ENCODE measurements around the gene CILP2.

Gene CILP2

GRCh38 chr19:19571071-19571786 lies 33.2 kb downstream of the CILP2 start:
- FAIRE-seq, result no peak

- no peak for FAIRE-seq
Observed at GRCh38 chr19:19575411-19575810, 37.3 kb downstream of the CILP2 start.

DNA sequence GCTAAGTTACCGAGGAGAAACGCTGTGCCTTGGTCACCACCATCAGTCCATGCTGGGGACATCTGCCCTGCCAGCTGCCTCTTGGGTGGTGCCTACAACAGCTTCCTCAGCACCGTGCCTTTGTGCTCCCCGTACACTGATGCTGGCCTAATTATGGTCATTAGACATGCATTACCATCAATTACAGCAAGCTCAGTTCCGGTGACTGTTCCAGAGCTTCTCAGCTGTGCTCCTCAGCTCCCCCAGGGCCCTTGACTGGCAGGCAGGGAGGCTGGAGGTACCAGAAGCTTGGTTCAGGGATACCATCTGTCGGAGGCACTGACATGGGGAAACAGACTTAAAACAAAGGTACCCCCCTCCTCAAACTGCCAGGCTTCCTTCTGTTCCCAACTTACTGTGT lies 40.2 kb downstream of the CILP2 start:
- FAIRE-seq, result no peak

GRCh38 chr19:19579533-19580361 lies 41.7 kb downstream of the CILP2 start:
- FAIRE-seq, result no peak

GRCh38 chr19:19580418-19580817 lies 42.4 kb downstream of the CILP2 start:
- no peak for FAIRE-seq

DNA sequence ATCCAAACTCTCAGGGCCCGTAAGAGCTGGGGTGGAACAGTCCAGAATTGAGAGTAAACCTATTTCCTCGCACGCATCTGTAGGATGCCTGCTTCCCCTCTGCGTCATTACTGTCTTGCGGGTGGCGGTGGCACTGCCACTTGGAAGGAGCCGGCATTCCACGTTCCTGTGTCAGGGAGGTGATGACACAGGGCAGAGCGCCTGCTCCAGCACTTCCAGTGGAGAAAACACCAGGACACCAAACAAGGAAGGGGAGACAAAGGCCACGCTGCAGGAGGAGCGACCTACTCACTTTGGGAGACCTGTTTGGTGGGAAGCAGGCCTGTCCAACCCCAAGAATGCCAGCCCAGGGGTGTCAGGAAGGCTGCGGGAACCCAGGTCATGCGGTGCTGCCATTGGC lies 43.3 kb downstream of the CILP2 start:
- no peak for FAIRE-seq

- no peak for FAIRE-seq
Observed at GRCh38 chr19:19582471-19582870, 44.4 kb downstream of the CILP2 start.

DNA sequence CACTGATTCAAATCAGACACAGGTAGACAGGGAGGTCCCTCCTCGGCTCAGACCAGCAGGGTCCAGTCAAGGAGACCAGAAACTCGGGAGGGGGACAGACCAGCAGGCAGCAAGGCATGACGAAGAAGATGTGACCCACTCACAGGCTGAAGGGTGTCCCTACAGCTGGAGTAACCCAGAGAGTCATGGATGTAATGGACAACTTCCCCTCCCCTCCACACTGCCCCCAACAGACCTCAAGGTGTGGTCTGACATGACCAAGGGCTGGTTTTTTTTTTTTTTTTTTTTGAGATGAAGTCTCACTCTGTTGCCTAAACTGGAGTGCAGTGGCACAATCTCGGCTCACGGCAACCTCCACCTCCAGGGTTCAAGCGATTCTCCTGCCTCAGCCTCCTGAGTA lies 46.3 kb downstream of the CILP2 start:
- FAIRE-seq, result no peak

DNA sequence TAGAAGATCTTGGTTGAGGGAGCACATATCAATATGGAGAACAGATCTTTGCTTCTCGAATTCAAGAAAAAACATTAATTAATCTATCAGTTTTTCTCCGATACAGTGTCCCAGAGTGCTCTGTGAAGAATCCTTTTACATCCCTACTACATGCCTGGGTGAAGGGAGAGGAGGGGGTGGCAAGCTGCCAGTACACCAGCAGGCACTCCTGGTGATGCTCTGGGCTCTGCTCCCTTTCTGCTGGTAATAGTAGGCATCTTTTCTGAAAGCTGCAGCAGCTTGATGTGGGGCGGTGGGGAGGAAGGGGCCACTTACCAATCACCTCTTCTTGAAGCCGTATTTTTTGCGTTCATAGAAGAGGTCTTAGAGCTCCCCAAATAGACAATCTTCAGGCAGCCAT lies 49.7 kb downstream of the CILP2 start:
- FAIRE-seq, result no peak

GRCh38 chr19:19588546-19588945 lies 50.5 kb downstream of the CILP2 start:
- FAIRE-seq, result no peak

DNA sequence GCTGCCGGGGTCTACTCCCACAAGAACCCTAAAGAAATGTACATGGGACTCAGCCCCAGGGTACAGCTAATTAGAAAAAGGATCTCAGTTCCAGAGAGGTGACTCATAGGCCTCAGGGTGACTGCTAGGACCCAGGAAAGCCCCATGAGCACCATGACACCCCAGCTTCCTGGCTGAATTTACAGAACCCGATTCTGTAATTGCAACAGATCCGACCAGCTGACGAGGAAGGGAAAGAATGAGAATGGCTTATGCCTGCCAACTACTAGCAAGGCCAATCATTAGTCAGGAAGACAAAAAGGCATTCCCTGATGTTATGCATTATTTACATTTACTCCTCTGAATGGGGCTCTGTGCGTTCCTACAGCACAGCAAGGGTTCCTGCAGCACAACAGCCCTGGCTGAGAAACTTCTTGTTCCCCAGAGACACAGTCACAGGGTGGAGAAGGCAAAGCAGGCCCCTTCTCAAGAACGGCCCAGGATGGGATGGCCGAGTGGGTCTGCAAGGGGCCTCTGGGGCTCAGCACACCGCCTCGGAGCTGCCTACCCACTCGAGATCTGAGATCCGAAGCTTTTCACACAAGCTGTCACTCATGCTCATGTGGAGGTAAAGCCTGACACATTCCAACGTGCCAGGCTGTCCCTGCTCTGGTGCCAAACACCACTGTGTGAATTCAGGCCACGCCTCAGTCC lies 53.2 kb downstream of the CILP2 start:
- no peak for FAIRE-seq

DNA sequence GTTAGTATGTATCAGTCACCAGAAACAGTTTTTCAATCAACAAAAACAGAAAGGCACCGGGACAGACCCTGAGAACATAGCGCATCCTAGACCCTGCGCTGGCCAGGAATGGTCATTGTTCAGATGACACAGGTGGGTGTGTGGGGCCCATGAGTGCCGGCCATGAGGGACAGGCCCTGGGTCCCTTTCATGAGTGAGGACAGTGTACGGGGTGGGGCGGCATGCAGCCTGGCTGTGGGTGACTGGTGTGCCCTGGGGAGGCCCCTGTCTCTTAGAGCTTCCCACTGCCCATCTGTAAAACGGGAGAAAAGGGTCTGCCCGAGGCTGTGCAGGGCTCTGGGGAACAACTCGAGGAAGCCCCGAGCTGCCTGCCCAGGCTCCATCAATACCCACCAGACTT lies 54.6 kb downstream of the CILP2 start:
- no peak for FAIRE-seq

DNA sequence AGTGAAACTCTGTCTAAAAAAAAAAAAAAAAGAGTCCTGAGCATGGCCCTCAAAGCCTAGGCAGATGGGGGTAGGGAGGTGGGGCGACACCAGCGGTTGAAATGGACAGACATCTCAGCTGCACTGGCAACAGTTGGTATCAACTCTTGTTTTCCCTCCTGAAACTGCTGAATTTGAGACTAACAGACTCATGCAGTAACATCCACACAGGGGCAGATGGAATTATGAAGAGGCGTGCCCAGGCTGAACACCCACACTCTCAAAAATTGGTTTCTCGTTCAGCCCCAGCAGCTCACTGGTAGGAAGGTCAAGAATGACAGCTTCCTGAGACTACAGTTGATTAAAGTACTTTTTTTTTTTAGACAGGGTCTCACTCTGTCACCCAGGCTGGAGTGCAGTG lies 56.3 kb downstream of the CILP2 start:
- no peak for FAIRE-seq

GRCh38 chr19:19595171-19595701 lies 57.2 kb downstream of the CILP2 start:
- no peak for FAIRE-seq

Data from TTC549 (cell line).